CD4-positive, alpha-beta T cell treated with Interleukin-4 for 4 hours (primary cell): ENCODE data around the gene COL4A1.

Source experiments
- DNase-seq: peaks from one replicate; pipeline ENCODE4 v3.0.0-alpha.2; 2020

The COL4A1 gene

GRCh38 chr13:110291286-110291685 is 15.7 kb downstream of the COL4A1 start:
- no peak for DNase-seq

GRCh38 chr13:110290826-110291225 is 16.1 kb downstream of the COL4A1 start:
- no peak for DNase-seq

- no peak for DNase-seq
Measured at GRCh38 chr13:110290153-110290552, 16.8 kb downstream of the COL4A1 start.

DNA sequence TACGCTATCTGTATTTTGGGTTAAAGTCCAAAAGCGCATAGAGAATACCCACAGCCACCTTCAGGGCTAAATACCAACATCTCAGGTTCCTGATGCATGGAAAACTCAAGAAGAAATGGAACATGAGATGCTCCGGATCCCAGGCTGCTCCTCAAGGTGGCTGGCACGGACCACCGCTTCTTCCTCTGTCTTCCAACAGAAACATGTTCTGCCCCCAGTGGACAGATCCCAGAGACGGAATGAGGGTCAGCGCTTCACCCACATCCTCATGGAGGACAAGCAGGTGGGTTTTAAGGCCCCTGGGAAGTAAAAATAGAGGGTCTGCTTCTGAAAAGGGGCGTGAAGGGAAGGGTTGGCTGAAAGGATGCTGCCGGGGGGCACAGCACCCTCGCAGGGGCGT is 17.3 kb downstream of the COL4A1 start:
- no peak for DNase-seq

- no peak for DNase-seq
Measured at GRCh38 chr13:110289174-110289573, 17.8 kb downstream of the COL4A1 start.

- no peak for DNase-seq
Measured at GRCh38 chr13:110286833-110287819, 19.8 kb downstream of the COL4A1 start.

- DNase-seq: no peak
Measured at GRCh38 chr13:110285991-110286832, 20.7 kb downstream of the COL4A1 start.

- DNase-seq: no peak
Measured at GRCh38 chr13:110284779-110285484, 22.0 kb downstream of the COL4A1 start.

DNA sequence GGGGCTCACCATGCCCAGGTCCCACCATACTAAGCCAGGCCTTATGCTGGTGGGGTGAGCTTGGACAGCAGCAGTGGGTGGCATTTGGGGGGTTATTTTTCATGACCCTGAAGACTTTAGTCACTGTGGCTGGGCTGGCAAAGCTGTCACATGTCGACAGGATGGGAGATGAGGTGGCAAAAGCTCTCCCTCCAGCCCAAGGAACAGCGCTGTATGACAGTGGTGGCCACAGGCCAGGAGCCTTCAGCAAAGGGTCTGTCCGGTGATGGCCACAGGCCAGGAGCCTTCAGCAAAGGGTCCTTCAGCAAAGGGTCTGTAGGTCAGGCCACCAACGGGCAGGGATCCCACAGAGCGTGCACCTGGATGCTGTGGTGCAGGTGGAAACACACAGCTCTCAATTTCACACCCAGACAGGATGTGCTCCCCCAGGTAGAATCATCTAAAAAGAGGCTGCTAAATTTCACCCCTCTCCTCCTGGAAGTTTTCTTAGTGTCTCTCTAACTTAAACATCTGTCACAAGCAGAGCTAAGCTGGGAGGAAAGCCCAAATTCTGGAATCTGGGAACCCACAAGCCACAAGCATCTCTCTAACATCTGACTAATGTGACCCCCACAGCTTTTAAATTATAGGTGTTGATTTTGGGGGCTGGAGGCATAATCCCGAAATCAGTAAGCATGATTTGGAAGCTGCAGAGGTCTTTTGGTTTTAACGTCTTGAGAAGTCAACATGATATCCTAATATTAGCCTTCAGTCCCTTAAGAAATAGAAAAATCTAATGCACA is 23.0 kb downstream of the COL4A1 start:
- DNase-seq: no peak

GRCh38 chr13:110282316-110282841 is 24.6 kb downstream of the COL4A1 start:
- no peak for DNase-seq

GRCh38 chr13:110281736-110282135 is 25.2 kb downstream of the COL4A1 start:
- DNase-seq: no peak

- no peak for DNase-seq
Measured at GRCh38 chr13:110280985-110281688, 25.8 kb downstream of the COL4A1 start.

- DNase-seq: no peak
Measured at GRCh38 chr13:110280231-110280813, 26.6 kb downstream of the COL4A1 start.

- DNase-seq: no peak
Measured at GRCh38 chr13:110279684-110280083, 27.3 kb downstream of the COL4A1 start.

GRCh38 chr13:110278859-110279258 is 28.1 kb downstream of the COL4A1 start:
- DNase-seq: no peak

GRCh38 chr13:110277357-110277975 is 29.5 kb downstream of the COL4A1 start:
- DNase-seq: no peak

DNA sequence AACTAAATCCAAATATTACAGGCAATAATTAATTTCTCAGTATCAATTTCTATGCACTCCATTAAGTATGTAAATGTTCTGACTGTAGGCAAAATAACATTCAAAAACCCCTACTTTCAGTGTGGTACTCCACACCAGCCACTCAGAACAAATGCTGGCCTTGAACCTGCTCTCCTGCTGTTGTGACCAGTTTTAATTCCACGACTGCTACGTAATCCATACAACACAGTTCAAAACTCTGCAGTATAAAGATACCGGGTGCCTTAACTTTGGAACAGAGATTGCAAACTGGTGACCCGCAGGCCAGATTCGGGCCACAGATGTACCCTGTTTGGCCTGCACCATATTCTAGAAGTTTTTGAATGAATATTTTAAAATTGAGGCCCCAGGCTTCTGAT is 30.4 kb downstream of the COL4A1 start:
- DNase-seq: no peak

DNA sequence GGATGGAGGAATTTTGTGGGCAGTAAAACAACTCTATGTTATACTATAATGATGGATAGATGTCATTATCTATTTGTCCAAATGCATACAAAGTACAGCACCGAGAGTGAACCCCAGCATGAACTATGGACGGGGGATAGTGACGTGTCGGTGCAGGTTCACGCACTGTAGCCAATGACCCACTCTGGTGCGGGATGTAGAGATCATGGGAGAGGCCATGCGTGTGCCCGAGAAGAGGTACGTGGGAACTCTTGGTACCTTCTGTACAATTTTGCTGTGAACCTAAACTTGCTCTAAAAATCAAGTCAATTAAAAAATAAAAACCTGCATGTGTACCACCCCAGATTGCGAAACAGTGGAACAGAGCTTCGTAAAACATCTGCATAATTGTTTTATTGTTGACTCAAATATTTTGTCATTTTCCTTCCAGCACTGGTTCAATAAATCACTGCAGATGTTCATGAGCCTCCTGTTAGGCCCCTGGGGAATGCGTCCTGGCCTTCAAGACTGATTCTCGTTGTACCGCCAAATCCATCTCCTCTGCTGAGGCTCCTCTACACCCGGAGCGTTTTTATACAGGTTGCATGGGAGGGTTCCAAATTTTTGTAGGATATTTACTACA is 30.9 kb downstream of the COL4A1 start:
- DNase-seq: no peak

DNA sequence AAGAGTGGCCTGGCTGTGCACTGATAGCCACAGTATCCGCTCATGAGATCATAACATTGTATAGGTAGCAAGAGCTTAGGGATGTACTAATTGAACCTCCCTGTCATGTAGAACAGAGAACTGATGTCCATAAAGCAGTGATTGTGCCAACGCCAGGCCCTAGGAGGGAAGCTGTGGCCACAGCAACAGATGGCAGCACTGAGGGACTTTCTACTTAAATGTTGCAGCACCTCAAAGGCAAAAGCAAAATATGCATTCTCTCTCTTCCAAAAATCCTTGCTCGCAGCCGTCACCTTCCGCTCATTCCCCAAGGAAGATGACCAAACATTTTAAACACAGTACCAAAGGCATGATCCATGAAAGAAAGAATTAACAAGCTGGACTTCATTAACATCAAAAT is 32.3 kb downstream of the COL4A1 start:
- no peak for DNase-seq

GRCh38 chr13:110273254-110273653 is 33.7 kb downstream of the COL4A1 start:
- DNase-seq: no peak
